DOHH2 (cell line): ENCODE results near the gene SV2B.

Source experiments
- CTCF ChIP-seq: fragments of 200-600 bp; sonication (generic); IDR thresholded peaks from one replicate; pipeline ENCODE4 v1.5.1; 2014; ENCODE audit warnings: antibody characterized with exemption, mild to moderate bottlenecking, low read depth, low read length; ENCODE audit not compliant: poor library complexity, severe bottlenecking
- EZH2phosphoT487 ChIP-seq: fragments of 200-600 bp; sonication (generic); IDR thresholded peaks from 2 replicates; pipeline ENCODE4 v1.6.1; 2017; ENCODE audit warnings: borderline replicate concordance, mild to moderate bottlenecking, antibody characterized with exemption, low read length, moderate library complexity, mixed read lengths

DNA sequence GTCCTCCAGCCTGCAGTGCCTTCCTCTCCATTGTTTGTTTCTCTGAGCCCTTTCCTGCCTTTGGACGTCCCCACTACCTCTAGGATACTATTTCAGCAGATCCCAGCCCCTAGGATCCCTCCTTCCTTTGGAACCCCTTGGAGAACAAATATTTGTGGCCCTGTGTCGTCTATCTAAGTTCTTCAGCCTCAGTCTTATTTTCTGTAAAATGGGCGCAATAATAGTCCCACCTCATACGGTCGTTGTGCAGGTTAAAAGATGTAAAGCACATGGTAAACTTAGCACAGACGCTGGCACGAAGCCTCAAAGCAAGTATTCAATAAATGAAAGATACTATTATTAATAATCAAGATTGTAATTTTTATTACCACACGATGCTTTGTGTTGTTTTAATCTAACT lies 122.0 kb downstream of the SV2B start:
- no peak for TF ChIP-seq CTCF
- TF ChIP-seq EZH2phosphoT487, result no peak
